CD14-positive monocyte (primary cell): ENCODE results near the gene NPR1. TPM values are rescaled to one million over a fixed set of nuclear protein-coding genes. Genes with fewer than 3 reads are reported as not detected.

Experiments used
- DNase-seq, 3 donors: peaks; one replicate each; pipeline ENCODE4 v3.0.0-alpha.2; 2011 to 2022
- H2AFZ ChIP-seq: 2 replicates; pipeline ENCODE4 v1.6.0; 2012; ENCODE audit warnings: mild to moderate bottlenecking, low read depth, low read length, inconsistent platforms; ENCODE audit not compliant: insufficient read depth, poor library complexity, severe bottlenecking
- H3K27ac ChIP-seq, 2 donors: 1 replicate in 1 of 2; 2 replicates in 1 of 2; pipeline ENCODE4 v1.5.1; 2012 to 2013; ENCODE audit warnings: low read length in 2 of 2, control low read depth in 1 of 2, inconsistent platforms in 1 of 2, low read depth in 1 of 2, mild to moderate bottlenecking in 1 of 2
- H3K27me3 ChIP-seq, 2 donors: one replicate each; pipeline versions ENCODE4 v1.6.0 to v1.6.1; 2011 to 2013; ENCODE audit warnings: low read length in 2 of 2; ENCODE audit not compliant: control insufficient read depth in 2 of 2, insufficient read depth in 2 of 2
- H3K36me3 ChIP-seq, 2 donors: replicated peaks in 1 of 2; 1 replicate in 1 of 2; 2 replicates in 1 of 2; pipeline versions ENCODE4 v1.5.1 to v1.6.1; 2012 to 2013; ENCODE audit warnings: low read length in 2 of 2, control low read depth in 1 of 2, inconsistent platforms in 1 of 2, mild to moderate bottlenecking in 1 of 2; ENCODE audit not compliant: insufficient read depth in 2 of 2, control insufficient read depth in 1 of 2
- H3K4me1 ChIP-seq, 2 donors: 1 replicate in 1 of 2; 2 replicates in 1 of 2; pipeline versions ENCODE4 v1.5.1 to v1.6.1; 2012 to 2013; ENCODE audit warnings: low read length in 2 of 2, control low read depth in 1 of 2, inconsistent platforms in 1 of 2, mild to moderate bottlenecking in 1 of 2, moderate library complexity in 1 of 2; ENCODE audit not compliant: insufficient read depth in 2 of 2, control insufficient read depth in 1 of 2
- H3K4me2 ChIP-seq: replicated peaks from 2 replicates; pipeline ENCODE3; 2012; ENCODE audit warnings: low read length, moderate library complexity, mild to moderate bottlenecking; ENCODE audit not compliant: poor library complexity, severe bottlenecking; ENCODE audit errors: extremely low read depth
- H3K4me3 ChIP-seq, 3 experiments: fragments of 200-600 bp in 1 of 3; sonication (generic) in 1 of 3; replicated peaks in 1 of 3; 1 replicate in 2 of 3; 2 replicates in 1 of 3; pipeline ENCODE4 v1.5.1; 2011 to 2013; ENCODE audit warnings: low read length in 3 of 3, mild to moderate bottlenecking in 3 of 3, control low read depth in 2 of 3, low read depth in 2 of 3, inconsistent platforms in 1 of 3, moderate library complexity in 1 of 3
- H3K79me2 ChIP-seq: 2 replicates; pipeline ENCODE4 v1.6.0; 2012; ENCODE audit warnings: mild to moderate bottlenecking, control low read depth, inconsistent platforms, low read length, moderate library complexity; ENCODE audit not compliant: insufficient read depth
- H3K9ac ChIP-seq: 2 replicates; pipeline ENCODE4 v1.6.0; 2017; ENCODE audit warnings: low read length, mild to moderate bottlenecking; ENCODE audit not compliant: insufficient read depth, poor library complexity, severe bottlenecking
- H3K9me3 ChIP-seq, 2 donors: replicated peaks in 1 of 2; 1 replicate in 1 of 2; 2 replicates in 1 of 2; pipeline versions ENCODE4 v1.5.1 to v1.6.1; 2012 to 2013; ENCODE audit warnings: low read length in 2 of 2, control low read depth in 1 of 2; ENCODE audit not compliant: control insufficient read depth in 1 of 2, insufficient read depth in 1 of 2
- H4K20me1 ChIP-seq: 2 replicates; pipeline ENCODE4 v1.6.0; 2012; ENCODE audit warnings: mild to moderate bottlenecking, low read length, control low read depth, moderate library complexity; ENCODE audit not compliant: insufficient read depth
- H3K27ac Mint-ChIP-seq, 7 donors: one replicate each; pipeline ENCODE4 v1.8.0; 2020; ENCODE audit warnings: mild to moderate bottlenecking in 7 of 7, mixed read lengths in 7 of 7, moderate library complexity in 6 of 7, inconsistent platforms in 2 of 7
- H3K27me3 Mint-ChIP-seq, 3 donors: one replicate each; pipeline ENCODE4 v1.8.0; 2021 to 2022; ENCODE audit warnings: low read depth in 3 of 3, mild to moderate bottlenecking in 3 of 3, mixed read lengths in 3 of 3, moderate library complexity in 3 of 3, inconsistent platforms in 1 of 3
- H3K36me3 Mint-ChIP-seq, 2 donors: one replicate each; pipeline ENCODE4 v1.8.0; 2020; ENCODE audit warnings: mixed read lengths in 2 of 2, inconsistent platforms in 1 of 2, mild to moderate bottlenecking in 1 of 2
- H3K4me1 Mint-ChIP-seq: one replicate; pipeline ENCODE4 v1.8.0; 2020; ENCODE audit warnings: mild to moderate bottlenecking, mixed read lengths
- H3K4me3 Mint-ChIP-seq, 2 donors: one replicate each; pipeline ENCODE4 v1.8.0; 2020; ENCODE audit warnings: mild to moderate bottlenecking in 2 of 2, mixed read lengths in 2 of 2, moderate library complexity in 1 of 2
- H3K9me3 Mint-ChIP-seq, 7 donors: one replicate each; pipeline ENCODE4 v1.8.0; 2020 to 2022; ENCODE audit warnings: mixed read lengths in 7 of 7, mild to moderate bottlenecking in 6 of 7, moderate library complexity in 6 of 7, inconsistent platforms in 2 of 7
- WGBS: methylation state at CpG from one replicate; pipeline ENCODE4 v1.1.5; 2013; ENCODE audit warnings: missing lambda C conversion rate; ENCODE audit not compliant: insufficient coverage; 5-methylcytosine and 5-hydroxymethylcytosine counted together
- intact Hi-C, 2 donors: fragments of 100-400 bp; cut with micrococcal nuclease; formaldehyde crosslinking; loops; one replicate each; pipeline versions ENCODE4 v1.15.0 to v1.15.1; 2023
- polyA plus RNA-seq, 3 donors: library from polyadenylated mRNA; depleted of rRNA in 1 of 3; unstranded in 2 of 3; stranded (reverse) in 1 of 3; fragments of 300-500 nt in 2 of 3; fragments of >200 nt in 1 of 3; fragmentation: Illumina TruSeq in 2 of 3; gene quantifications; 1 replicate in 2 of 3; 2 replicates in 1 of 3; pipeline ENCODE4 v1.2.3, GENCODE V29; 2012 to 2021
- TF ChIP-seq, protein P1 (sequence below): fragments of 200-600 bp; IDR thresholded peaks from one replicate; pipeline ENCODE4 v1.8.0; 2022; ENCODE audit warnings: antibody characterized with exemption, mild to moderate bottlenecking

NPR1 gene
- polyA plus RNA-seq, 3 donors = not detected

DNA sequence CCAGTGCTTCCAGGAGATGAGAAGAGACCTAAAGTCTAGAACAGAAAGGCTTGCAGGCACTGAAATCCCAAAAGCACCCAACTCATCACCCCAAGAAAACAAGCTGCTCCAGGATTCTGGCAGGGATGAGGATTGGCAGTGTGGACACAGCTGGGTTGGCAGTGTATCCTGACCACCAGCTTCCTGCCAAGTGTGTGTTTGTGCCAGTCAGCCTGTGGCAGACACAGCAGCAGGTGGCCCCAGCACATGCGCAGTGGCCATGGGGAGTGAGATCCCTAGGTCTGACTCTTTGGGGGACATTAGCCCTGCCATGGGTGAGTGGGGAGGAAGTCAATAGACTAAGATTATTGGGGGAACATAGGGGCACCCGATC lies 28.6 kb upstream of the NPR1 start:
- Histone ChIP-seq H3K4me3 (no peak overlapping the region), H3K79me2 (peaks cover 11% of the 10 kb centered on the region), H3K9ac (no peak overlapping the region), H3K4me2 (no peak overlapping the region), H3K27ac (no peak overlapping the region), H2AFZ (no peak overlapping the region), H4K20me1 (peaks cover 10% of the 10 kb centered on the region), H3K27me3 (no peaks in the 10 kb centered on the region), H3K9me3 (no peaks in the 10 kb centered on the region), H3K36me3 (peaks cover 10 to 15% of the 10 kb centered on the region in 2 donors), H3K4me1 (peaks cover 40 to 46% of the 10 kb centered on the region in 2 donors)
- Mint-ChIP-seq H3K27me3 (peaks cover 0 to 2% (median 2%) of the 10 kb centered on the region in 3 donors), H3K4me3 (no peak overlapping the region), H3K27ac (no peak overlapping the region), H3K4me1 (peaks cover 44% of the 10 kb centered on the region), H3K9me3 (peaks cover 0 to 2% (median 0%) of the 10 kb centered on the region in 7 donors), H3K36me3 (peaks cover 18 to 19% of the 10 kb centered on the region in 2 donors)
- intact Hi-C loops = no loop called here
- no peak for DNase-seq
- TF ChIP-seq, protein P1, sequence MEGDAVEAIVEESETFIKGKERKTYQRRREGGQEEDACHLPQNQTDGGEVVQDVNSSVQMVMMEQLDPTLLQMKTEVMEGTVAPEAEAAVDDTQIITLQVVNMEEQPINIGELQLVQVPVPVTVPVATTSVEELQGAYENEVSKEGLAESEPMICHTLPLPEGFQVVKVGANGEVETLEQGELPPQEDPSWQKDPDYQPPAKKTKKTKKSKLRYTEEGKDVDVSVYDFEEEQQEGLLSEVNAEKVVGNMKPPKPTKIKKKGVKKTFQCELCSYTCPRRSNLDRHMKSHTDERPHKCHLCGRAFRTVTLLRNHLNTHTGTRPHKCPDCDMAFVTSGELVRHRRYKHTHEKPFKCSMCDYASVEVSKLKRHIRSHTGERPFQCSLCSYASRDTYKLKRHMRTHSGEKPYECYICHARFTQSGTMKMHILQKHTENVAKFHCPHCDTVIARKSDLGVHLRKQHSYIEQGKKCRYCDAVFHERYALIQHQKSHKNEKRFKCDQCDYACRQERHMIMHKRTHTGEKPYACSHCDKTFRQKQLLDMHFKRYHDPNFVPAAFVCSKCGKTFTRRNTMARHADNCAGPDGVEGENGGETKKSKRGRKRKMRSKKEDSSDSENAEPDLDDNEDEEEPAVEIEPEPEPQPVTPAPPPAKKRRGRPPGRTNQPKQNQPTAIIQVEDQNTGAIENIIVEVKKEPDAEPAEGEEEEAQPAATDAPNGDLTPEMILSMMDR = no peak
- WGBS = 91% methylated on average over 2 of the region's 2 CpGs

DNA sequence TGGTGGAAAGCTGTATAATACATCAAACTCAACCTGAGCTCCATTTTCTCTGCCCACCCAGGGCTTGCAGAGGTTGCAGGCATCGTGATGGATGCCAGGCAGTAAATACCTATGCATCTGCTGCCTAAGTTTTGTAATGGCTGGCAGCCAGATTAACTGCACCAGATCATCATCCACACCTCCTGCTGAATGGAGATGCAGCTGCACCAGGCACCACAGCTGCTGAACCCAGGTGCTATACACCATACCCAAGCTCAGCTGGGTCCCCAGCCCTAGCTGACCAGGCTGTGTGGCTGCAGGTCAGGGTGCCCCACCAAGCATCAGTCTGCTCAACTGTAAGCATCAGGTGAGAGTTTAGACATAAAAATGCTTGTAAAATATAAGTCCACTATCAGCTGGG lies 26.7 kb upstream of the NPR1 start:
- Histone ChIP-seq H3K4me3 (no peak overlapping the region), H3K79me2 (no peaks in the 10 kb centered on the region), H3K9ac (no peak overlapping the region), H3K4me2 (no peak overlapping the region), H3K27me3 (no peaks in the 10 kb centered on the region), H3K9me3 (no peaks in the 10 kb centered on the region), H3K36me3 (no peaks in the 10 kb centered on the region), H4K20me1 (no peaks in the 10 kb centered on the region), H3K27ac (no peak overlapping the region), H2AFZ (no peak overlapping the region), H3K4me1 (peaks cover 25 to 26% of the 10 kb centered on the region in 2 donors)
- intact Hi-C loops = no loop called here
- H3K36me3 Mint-ChIP-seq = peaks cover 0 to 6% of the 10 kb centered on the region in 2 donors
- H3K27ac Mint-ChIP-seq = no peak overlapping the region
- TF ChIP-seq, protein P1 = no peak
- WGBS = 83% methylated on average over 1 of the region's 1 CpG
- peaks cover 27% of the 10 kb centered on the region for H3K4me1 Mint-ChIP-seq
- peaks cover 0 to 2% (median 2%) of the 10 kb centered on the region in 3 donors for H3K27me3 Mint-ChIP-seq
- H3K9me3 Mint-ChIP-seq = peaks cover 0 to 2% (median 0%) of the 10 kb centered on the region in 7 donors
- no peak overlapping the region for H3K4me3 Mint-ChIP-seq
- no peak for DNase-seq
